Keratinocyte (primary cell): ENCODE data around the gene HPCAL1. TPM values are rescaled to one million over a fixed set of nuclear protein-coding genes. Genes with fewer than 3 reads are reported as not detected.

Experiments
- DNase-seq: peaks from one replicate; pipeline ENCODE4 v3.0.0-alpha.2; 2011; ENCODE audit warnings: low read depth, missing footprints, low spot score
- FAIRE-seq: peaks from 2 replicates; lab custom pipeline; 2011; peaks lifted over from hg19 to GRCh38; lab: Jason Lieb, UNC
- H2AFZ ChIP-seq: 2 replicates; pipeline ENCODE4 v1.6.0; 2012; ENCODE audit warnings: low read length, control low read depth, inconsistent platforms; ENCODE audit not compliant: control insufficient read depth
- H3K27ac ChIP-seq: 2 replicates; pipeline ENCODE4 v1.5.1; 2011; ENCODE audit warnings: low read length; ENCODE audit not compliant: control insufficient read depth, insufficient read depth
- H3K27me3 ChIP-seq: 3 replicates; pipeline ENCODE4 v1.6.0; 2011; ENCODE audit warnings: low read length; ENCODE audit not compliant: control insufficient read depth, insufficient read depth; ENCODE audit errors: extremely low read depth
- H3K36me3 ChIP-seq, 2 experiments: 2 replicates in 1 of 2; 3 replicates in 1 of 2; pipeline ENCODE4 v1.5.1; 2011; ENCODE audit warnings: low read length in 2 of 2, mild to moderate bottlenecking in 1 of 2; ENCODE audit not compliant: control insufficient read depth in 2 of 2, insufficient read depth in 2 of 2; ENCODE audit errors: extremely low read depth in 1 of 2
- H3K4me1 ChIP-seq: 3 replicates; pipeline ENCODE4 v1.5.1; 2011; ENCODE audit warnings: low read length; ENCODE audit not compliant: control insufficient read depth, insufficient read depth; ENCODE audit errors: extremely low read depth
- H3K4me2 ChIP-seq: 3 replicates; pipeline ENCODE4 v1.6.0; 2011; ENCODE audit warnings: low read depth, low read length; ENCODE audit not compliant: control insufficient read depth, insufficient read depth; ENCODE audit errors: extremely low read depth
- H3K4me3 ChIP-seq, 3 experiments: fragments of 200-600 bp in 1 of 3; sonication (generic) in 1 of 3; 2 replicates in 2 of 3; 3 replicates in 1 of 3; pipeline ENCODE4 v1.5.1; 2011 to 2016; ENCODE audit warnings: low read length in 3 of 3, mild to moderate bottlenecking in 3 of 3, control low read depth in 2 of 3, inconsistent platforms in 1 of 3, low read depth in 1 of 3, mixed read lengths in 1 of 3, mixed run types in 1 of 3, moderate library complexity in 1 of 3; ENCODE audit not compliant: control insufficient read depth in 2 of 3, insufficient read depth in 2 of 3; ENCODE audit errors: extremely low read depth in 1 of 3
- H3K79me2 ChIP-seq: 2 replicates; pipeline ENCODE4 v1.6.0; 2012; ENCODE audit warnings: low read length; ENCODE audit not compliant: control insufficient read depth, insufficient read depth
- H3K9ac ChIP-seq: 3 replicates; pipeline ENCODE4 v1.6.0; 2011; ENCODE audit warnings: low read length; ENCODE audit not compliant: control insufficient read depth, insufficient read depth; ENCODE audit errors: extremely low read depth
- H3K9me1 ChIP-seq: 3 replicates; pipeline ENCODE4 v1.6.0; 2011; ENCODE audit warnings: low read length; ENCODE audit not compliant: control insufficient read depth, insufficient read depth; ENCODE audit errors: extremely low read depth
- H3K9me3 ChIP-seq: 2 replicates; pipeline ENCODE4 v1.5.1; 2012; ENCODE audit warnings: low read depth, low read length; ENCODE audit not compliant: control insufficient read depth
- H4K20me1 ChIP-seq: 3 replicates; pipeline ENCODE4 v1.6.0; 2011; ENCODE audit warnings: low read length; ENCODE audit not compliant: control insufficient read depth, insufficient read depth; ENCODE audit errors: extremely low read depth
- EZH2 ChIP-seq: IDR thresholded peaks from one replicate; pipeline ENCODE4 v1.6.1; 2012; ENCODE audit warnings: inconsistent platforms, mild to moderate bottlenecking, low read length, moderate library complexity
- dilution Hi-C: fragments of 300-500 bp; cut with MboI; formaldehyde crosslinking; loops from one replicate; pipeline ENCODE4 v1.7.0; 2020; ENCODE audit warnings: low sequenced_read_pairs; ENCODE audit not compliant: extremely low pct_ligation_motif_present
- polyA plus RNA-seq, 5 experiments: library from polyadenylated mRNA; depleted of rRNA in 3 of 5; stranded (reverse) in 3 of 5; stranded (forward) in 1 of 5; unstranded in 1 of 5; fragments of >200 nt; gene quantifications; 1 replicate in 1 of 5; 2 replicates in 3 of 5; 3 replicates in 1 of 5; pipeline versions ENCODE4 v1.2.1 to v1.2.3, GENCODE V29; 2011 to 2012; ENCODE audit warnings: missing spikeins in 2 of 5, low read depth in 1 of 5, low replicate concordance in 1 of 5
- TF ChIP-seq, protein P1 (sequence below), 3 experiments: IDR thresholded peaks in 1 of 3; conservative IDR thresholded peaks in 1 of 3; optimal IDR thresholded peaks in 1 of 3; 2 replicates in 2 of 3; 3 replicates in 1 of 3; pipeline versions ENCODE3 to v1.5.1; 2011; ENCODE audit warnings: low read length in 3 of 3, mild to moderate bottlenecking in 3 of 3, moderate library complexity in 2 of 3, control low read depth in 1 of 3, inconsistent platforms in 1 of 3; ENCODE audit not compliant: insufficient read depth in 2 of 3; ENCODE audit errors: extremely low read depth in 1 of 3

Gene HPCAL1
- polyA plus RNA-seq, 1 donor (not counting 4 experiments of a cell fraction or from before 2014, with no cell fraction given): 18.0 TPM

DNA sequence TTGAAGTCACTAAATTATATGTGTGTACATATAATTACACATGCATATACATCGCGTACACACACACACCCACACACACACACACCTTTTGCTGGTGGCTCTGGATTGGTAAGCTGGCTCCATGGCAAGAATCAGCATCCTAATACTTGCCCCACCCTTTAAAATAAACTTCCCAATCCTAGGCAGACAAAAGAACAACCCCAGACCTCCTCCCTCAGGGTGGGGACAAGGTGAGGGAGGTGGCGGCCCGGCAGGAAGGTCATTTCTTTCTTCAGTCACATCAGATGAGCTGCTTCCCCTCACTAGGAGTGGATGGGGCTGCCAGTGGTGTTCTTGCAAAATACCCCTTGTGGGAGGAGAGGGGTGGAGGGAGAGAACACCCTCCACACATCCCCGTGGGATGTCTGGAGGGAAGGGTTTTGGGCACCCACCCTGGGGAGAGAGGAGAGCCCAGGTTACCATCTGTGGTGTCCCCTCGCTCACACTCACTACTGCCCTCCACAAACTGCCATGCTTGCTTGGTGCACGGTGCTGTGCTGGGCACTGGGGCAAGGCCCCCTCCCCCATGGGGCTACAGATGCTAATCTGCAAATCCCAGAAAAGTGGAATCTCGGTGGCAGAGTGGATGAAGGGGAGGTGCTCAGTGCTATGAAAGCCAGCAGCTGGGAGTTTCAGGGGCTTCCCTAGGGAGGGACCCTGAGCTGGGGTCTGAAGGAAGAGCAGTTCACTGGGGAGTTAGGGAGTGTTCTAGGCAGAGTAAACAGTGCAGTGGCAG lies 81.4 kb downstream of the HPCAL1 start:
- dilution Hi-C loops: no loop called here
- Histone ChIP-seq H3K4me3 (no peak overlapping the region), H3K4me2 (no peak overlapping the region), H3K4me1 (peaks cover under 1% of the 10 kb centered on the region), H4K20me1 (peaks cover 5% of the 10 kb centered on the region), H3K79me2 (peaks cover 14% of the 10 kb centered on the region), H3K27ac (no peak overlapping the region), H3K27me3 (no peaks in the 10 kb centered on the region), H3K9me1 (no peaks in the 10 kb centered on the region), H3K36me3 (no peaks in the 10 kb centered on the region), H2AFZ (no peak overlapping the region), H3K9me3 (no peaks in the 10 kb centered on the region), H3K9ac (no peak overlapping the region)
- TF ChIP-seq, protein P1, sequence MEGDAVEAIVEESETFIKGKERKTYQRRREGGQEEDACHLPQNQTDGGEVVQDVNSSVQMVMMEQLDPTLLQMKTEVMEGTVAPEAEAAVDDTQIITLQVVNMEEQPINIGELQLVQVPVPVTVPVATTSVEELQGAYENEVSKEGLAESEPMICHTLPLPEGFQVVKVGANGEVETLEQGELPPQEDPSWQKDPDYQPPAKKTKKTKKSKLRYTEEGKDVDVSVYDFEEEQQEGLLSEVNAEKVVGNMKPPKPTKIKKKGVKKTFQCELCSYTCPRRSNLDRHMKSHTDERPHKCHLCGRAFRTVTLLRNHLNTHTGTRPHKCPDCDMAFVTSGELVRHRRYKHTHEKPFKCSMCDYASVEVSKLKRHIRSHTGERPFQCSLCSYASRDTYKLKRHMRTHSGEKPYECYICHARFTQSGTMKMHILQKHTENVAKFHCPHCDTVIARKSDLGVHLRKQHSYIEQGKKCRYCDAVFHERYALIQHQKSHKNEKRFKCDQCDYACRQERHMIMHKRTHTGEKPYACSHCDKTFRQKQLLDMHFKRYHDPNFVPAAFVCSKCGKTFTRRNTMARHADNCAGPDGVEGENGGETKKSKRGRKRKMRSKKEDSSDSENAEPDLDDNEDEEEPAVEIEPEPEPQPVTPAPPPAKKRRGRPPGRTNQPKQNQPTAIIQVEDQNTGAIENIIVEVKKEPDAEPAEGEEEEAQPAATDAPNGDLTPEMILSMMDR (optimal IDR thresholded peaks at IDR 0.05 in 1 of 3, IDR thresholded peaks at IDR 0.05 in 1 of 3, conservative IDR thresholded peaks at IDR 0.05 in 1 of 3; ENCODE audit: extremely low read depth in 1 of 3, insufficient read depth in 2 of 3, low read length in 3 of 3): no peak
- no peak for TF ChIP-seq EZH2
- no peak for DNase-seq
- FAIRE-seq: no peak

DNA sequence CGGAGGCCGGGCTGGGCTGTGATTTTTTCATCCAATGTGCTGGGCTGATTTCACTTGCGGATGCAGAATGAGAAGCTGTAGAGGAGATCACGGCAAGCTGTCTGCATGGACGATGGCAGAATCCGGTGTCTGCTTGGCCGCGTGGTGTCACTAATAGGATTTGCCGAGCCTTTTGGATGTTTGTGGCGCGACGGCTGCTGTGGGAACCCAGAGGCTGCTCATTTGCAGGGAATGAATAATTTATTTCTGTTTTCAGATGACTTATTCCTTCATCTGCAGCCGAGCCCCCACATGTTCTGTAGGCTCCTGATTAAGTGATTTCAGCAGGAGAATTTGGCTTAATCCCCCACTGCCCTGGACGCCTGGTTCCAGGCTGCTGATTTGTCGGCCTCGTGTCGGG lies 82.8 kb downstream of the HPCAL1 start:
- dilution Hi-C loops: no loop called here
- no peak overlapping the region for H3K27ac ChIP-seq
- no peaks in the 10 kb centered on the region for H3K36me3 ChIP-seq
- no peaks in the 10 kb centered on the region for H3K27me3 ChIP-seq
- DNase-seq (no peak), FAIRE-seq (no peak)
- H3K4me2 ChIP-seq: no peak overlapping the region
- H2AFZ ChIP-seq: no peak overlapping the region
- TF ChIP-seq EZH2: no peak
- TF ChIP-seq, protein P1 (optimal IDR thresholded peaks at IDR 0.05 in 1 of 3, IDR thresholded peaks at IDR 0.05 in 1 of 3, conservative IDR thresholded peaks at IDR 0.05 in 1 of 3; ENCODE audit: extremely low read depth in 1 of 3, insufficient read depth in 2 of 3, low read length in 3 of 3): no peak
- H3K4me1 ChIP-seq: peaks cover 14% of the 10 kb centered on the region
- H4K20me1 ChIP-seq: peaks cover 5% of the 10 kb centered on the region
- no peaks in the 10 kb centered on the region for H3K9me3 ChIP-seq
- H3K79me2 ChIP-seq: peaks cover 12% of the 10 kb centered on the region
- H3K4me3 ChIP-seq: no peak overlapping the region
- H3K9ac ChIP-seq: no peak overlapping the region
- peaks cover 3% of the 10 kb centered on the region for H3K9me1 ChIP-seq
